Prostate gland (tissue), 2 donors: ENCODE results near the gene MARCHF5. TPM values are rescaled to one million over a fixed set of nuclear protein-coding genes. Genes with fewer than 3 reads are reported as not detected.

Source experiments
- DNase-seq: peaks from one replicate; pipeline ENCODE4 v3.0.0-alpha.2; 2019; ENCODE audit warnings: low spot score
- H3K27ac ChIP-seq, 2 donors: fragments of 200-600 bp; sonication (generic); 2 replicates each; pipeline ENCODE4 v1.5.1; 2017 to 2019
- H3K27me3 ChIP-seq: fragments of 200-600 bp; sonication (generic); replicated peaks from 2 replicates; pipeline ENCODE4 v1.5.1; 2019; ENCODE audit not compliant: insufficient read depth
- H3K36me3 ChIP-seq, 2 donors: fragments of 200-600 bp; sonication (generic); 1 replicate in 1 of 2; 2 replicates in 1 of 2; pipeline versions ENCODE4 v1.5.1 to v1.8.1; 2017 to 2019
- H3K4me1 ChIP-seq: fragments of 200-600 bp; sonication (generic); replicated peaks from 2 replicates; pipeline ENCODE4 v1.5.1; 2019
- H3K4me3 ChIP-seq, 2 donors: fragments of 200-600 bp; sonication (generic); 2 replicates each; pipeline ENCODE4 v1.5.1; 2017 to 2019
- H3K9me3 ChIP-seq: fragments of 200-600 bp; sonication (generic); 2 replicates; pipeline ENCODE4 v1.5.1; 2017
- CTCF ChIP-seq, 4 experiments: fragments of 200-600 bp in 2 of 4; fragments of 450-650 bp in 2 of 4; sonication (generic) in 2 of 4; IDR thresholded peaks; 1 replicate in 3 of 4; 2 replicates in 1 of 4; pipeline ENCODE4 v1.5.1; 2016 to 2019; ENCODE audit warnings: antibody characterized with exemption in 4 of 4, mild to moderate bottlenecking in 2 of 4, moderate library complexity in 2 of 4
- POLR2A ChIP-seq: fragments of 450-650 bp; IDR thresholded peaks from one replicate; pipeline ENCODE4 v1.6.1; 2016; ENCODE audit warnings: antibody characterized with exemption, mild to moderate bottlenecking
- POLR2AphosphoS5 ChIP-seq: sonication (generic); formaldehyde crosslinking; IDR thresholded peaks from one replicate; pipeline ENCODE4 v1.6.1; 2017; ENCODE audit warnings: antibody characterized with exemption
- WGBS: methylation state at CpG from one replicate; pipeline ENCODE4 v1.1.5; 2018; 5-methylcytosine and 5-hydroxymethylcytosine counted together
- intact Hi-C: fragments of 100-400 bp; cut with DNase I; formaldehyde crosslinking; loops from one replicate; pipeline ENCODE4 v1.14.2; 2022
- total RNA-seq, 2 donors: library from RNA; depleted of rRNA; stranded (reverse); fragments of >200 nt; gene quantifications; one replicate each; pipeline ENCODE4 v1.1.0, GENCODE V29; 2016

MARCHF5 gene
- total RNA-seq, 2 donors from 2014 or later: 20.8 TPM

GRCh38 chr10:92290076-92290836 is 711 bp upstream of the MARCHF5 start:
- peak; percentile 60 for DNase-seq
- TF ChIP-seq POLR2A: peak; percentile 18
- peak; percentile 63 for TF ChIP-seq POLR2AphosphoS5
- TF ChIP-seq CTCF (IDR thresholded peaks at IDR 0.05): no peak
- Histone ChIP-seq H3K4me3 (peak overlapping the region; percentile 78 to 88), H3K4me1 (no peaks in the 10 kb centered on the region), H3K9me3 (no peaks in the 10 kb centered on the region), H3K36me3 (no peaks in the 10 kb centered on the region), H3K27ac (peak overlapping the region; percentile 97 to 99), H3K27me3 (no peaks in the 10 kb centered on the region)
- intact Hi-C loops: loop anchor here (2.0 kb wide), 1 partner anchor 201 kb away; no protein-coding TSS in a partner anchor
- WGBS: under 1% methylated on average over 33 of the region's 33 CpGs

- TF ChIP-seq POLR2AphosphoS5: no peak
- TF ChIP-seq POLR2A: no peak
- no peak for TF ChIP-seq CTCF (IDR thresholded peaks at IDR 0.05)
- no peaks in the 10 kb centered on the region for H3K27me3 ChIP-seq
- H3K36me3 ChIP-seq: no peaks in the 10 kb centered on the region
- H3K4me3 ChIP-seq: peak overlapping the region; percentile 78 to 88
- WGBS: 0% methylated on average over 10 of the region's 10 CpGs
- no peaks in the 10 kb centered on the region for H3K4me1 ChIP-seq
- H3K27ac ChIP-seq: peak overlapping the region; percentile 97 to 99
- no peaks in the 10 kb centered on the region for H3K9me3 ChIP-seq
- intact Hi-C loops: loop anchor here (1.0 to 2.0 kb wide), 2 partner anchors 52 to 203 kb away; no protein-coding TSS in a partner anchor
- no peak for DNase-seq
These were observed 574 bp downstream of the MARCHF5 start for GRCh38 chr10:92291616-92291865.

- intact Hi-C loops: loop anchor here (1.0 to 2.0 kb wide), 2 partner anchors 53 to 203 kb away; no protein-coding TSS in a partner anchor
- 1% methylated on average over 17 of the region's 17 CpGs for WGBS
- H3K4me1 ChIP-seq: no peaks in the 10 kb centered on the region
- H3K36me3 ChIP-seq: no peaks in the 10 kb centered on the region
- DNase-seq: peak; percentile 65
- TF ChIP-seq POLR2AphosphoS5 (no peak), CTCF (IDR thresholded peaks at IDR 0.05) (peak; percentile 32 to 60 (median 52)), POLR2A (no peak)
- H3K9me3 ChIP-seq: no peaks in the 10 kb centered on the region
- no peaks in the 10 kb centered on the region for H3K27me3 ChIP-seq
- peak overlapping the region; percentile 78 to 88 for H3K4me3 ChIP-seq
- H3K27ac ChIP-seq: peak overlapping the region; percentile 97 to 99
These were observed 1.2 kb downstream of the MARCHF5 start for GRCh38 chr10:92291921-92292845.

- Histone ChIP-seq H3K27ac (no peak overlapping the region), H3K27me3 (no peaks in the 10 kb centered on the region), H3K36me3 (no peaks in the 10 kb centered on the region), H3K4me1 (no peaks in the 10 kb centered on the region), H3K9me3 (no peaks in the 10 kb centered on the region), H3K4me3 (no peak overlapping the region)
- 77% methylated on average over 6 of the region's 6 CpGs for WGBS
- no peak for DNase-seq
- intact Hi-C loops: no loop called here
- TF ChIP-seq POLR2A (no peak), POLR2AphosphoS5 (no peak), CTCF (IDR thresholded peaks at IDR 0.05) (no peak)
These were observed 7.5 kb downstream of the MARCHF5 start for GRCh38 chr10:92298487-92298886.
